ENCODE data around the gene NANOS3. TPM values are rescaled to one million over a fixed set of nuclear protein-coding genes. Genes with fewer than 3 reads are reported as not detected.
A peak's percentile ranks its signal among the peaks of the same experiment; 100 is the strongest.

Gene NANOS3
- total and polyA plus RNA-seq, 2 of the 13 experiments (the other 11 are each of a cell fraction or from before 2014, with no cell fraction given), result 0.21 TPM; not detected in 1

GRCh38 chr19:13850910-13851733 lies 25.8 kb upstream of the NANOS3 start (continued):
- TF ChIP-seq FOSL1 (CRISPR knock-in tag; IDR thresholded peaks at IDR 0.05; ENCODE audit: borderline replicate concordance) (peak; percentile 98), GABPB1 (CRISPR knock-in tag; IDR thresholded peaks at IDR 0.05) (peak; percentile 67; the same call in 1 of the 2 replicates), ZNF737 (CRISPR knock-in tag; IDR thresholded peaks at IDR 0.05; ENCODE audit: borderline replicate concordance) (no peak), MTERF4 (CRISPR knock-in tag; IDR thresholded peaks at IDR 0.05) (no peak), ZFP41 (CRISPR knock-in tag; IDR thresholded peaks at IDR 0.05; ENCODE audit: borderline replicate concordance) (no peak), CAMTA2 (CRISPR knock-in tag; IDR thresholded peaks at IDR 0.05; ENCODE audit: borderline replicate concordance) (no peak), ZBTB25 (CRISPR knock-in tag; IDR thresholded peaks at IDR 0.05) (no peak), SKIL (CRISPR knock-in tag; IDR thresholded peaks at IDR 0.05; ENCODE audit: borderline replicate concordance) (peak; percentile 20; the same call in 1 of the 2 replicates), NFKB2 (CRISPR knock-in tag; IDR thresholded peaks at IDR 0.05; ENCODE audit: borderline replicate concordance) (0 out of 2 replicates have a peak, but pooled peaks have one; percentile 21), ZNF777 (CRISPR knock-in tag; IDR thresholded peaks at IDR 0.05) (no peak; the same call in 1 of the 2 replicates), HOMEZ (CRISPR knock-in tag; IDR thresholded peaks at IDR 0.05; ENCODE audit: low read depth) (no peak), ARID2 (CRISPR knock-in tag; IDR thresholded peaks at IDR 0.05; ENCODE audit: borderline replicate concordance) (0 out of 2 replicates have a peak, but pooled peaks have one; percentile 55), PBX3 (CRISPR knock-in tag; IDR thresholded peaks at IDR 0.05; ENCODE audit: borderline replicate concordance) (no peak), ZBTB42 (CRISPR knock-in tag; IDR thresholded peaks at IDR 0.05) (no peak), FOXP1 (IDR thresholded peaks at IDR 0.05) (no peak), FOXP1 (CRISPR knock-in tag; IDR thresholded peaks at IDR 0.05) (peak; percentile 35), ZBTB33 (CRISPR knock-in tag; IDR thresholded peaks at IDR 0.05) (peak; percentile 34; the same call in 1 of the 2 replicates), POLR2AphosphoS2 (IDR thresholded peaks at IDR 0.05; ENCODE audit: low read depth, low read length) (no peak), SMAD9 (CRISPR knock-in tag; IDR thresholded peaks at IDR 0.05) (no peak)

All from HepG2 (cell line).